OCI-LY7 (cell line): ENCODE data around the gene GALNT10. TPM values are rescaled to one million over a fixed set of nuclear protein-coding genes. Genes with fewer than 3 reads are reported as not detected.

Experiments
- BruUV-seq: library from RNA; stranded (reverse); fragments of 400-500 nt; replicated peaks from 2 replicates; lab custom pipeline; 2021; lab: Mats Ljungman, UMichigan
- CTCF ChIA-PET: fragments of 300-600 bp; sonication (Branson Sonifier 250); formaldehyde crosslinking; loops from one replicate; lab custom pipeline; 2022; ENCODE audit warnings: antibody characterized with exemption; ENCODE audit not compliant: unreplicated experiment; lab: Charles Lee
- POLR2A ChIA-PET: fragments of 300-600 bp; sonication (Branson Sonifier 250); formaldehyde crosslinking; loops from one replicate; lab custom pipeline; 2022; ENCODE audit warnings: antibody characterized with exemption; lab: Charles Lee
- DNase-seq: peaks from one replicate; pipeline ENCODE4 v3.0.0-alpha.2; 2015; ENCODE audit warnings: low spot score
- H2AFZ ChIP-seq: fragments of 200-600 bp; sonication (generic), shearing (Covaris generic); 2 replicates; pipeline ENCODE4 v1.6.1; 2014; ENCODE audit warnings: mild to moderate bottlenecking, antibody characterized with exemption, low read length, moderate library complexity
- H3K27ac ChIP-seq: fragments of 200-600 bp; sonication (generic); 2 replicates; pipeline ENCODE4 v1.5.1; 2014; ENCODE audit warnings: mixed run types, low read depth, mild to moderate bottlenecking, moderate library complexity, low read length, inconsistent platforms; ENCODE audit not compliant: poor library complexity, severe bottlenecking
- H3K36me3 ChIP-seq: fragments of 200-600 bp; sonication (generic); 2 replicates; pipeline ENCODE4 v1.6.1; 2014; ENCODE audit warnings: mild to moderate bottlenecking, antibody characterized with exemption, low read length, moderate library complexity, mixed read lengths; ENCODE audit not compliant: insufficient read depth
- H3K4me1 ChIP-seq: fragments of 200-600 bp; sonication (generic); 2 replicates; pipeline ENCODE4 v1.5.1; 2014; ENCODE audit warnings: mild to moderate bottlenecking, low read length; ENCODE audit not compliant: insufficient read depth, poor library complexity, severe bottlenecking
- H3K4me2 ChIP-seq: fragments of 200-600 bp; sonication (generic); 2 replicates; pipeline ENCODE4 v1.6.1; 2014; ENCODE audit warnings: mild to moderate bottlenecking, low read length
- H3K4me3 ChIP-seq: fragments of 200-600 bp; sonication (generic); 2 replicates; pipeline ENCODE4 v1.5.1; 2014; ENCODE audit warnings: mild to moderate bottlenecking, low read depth, low read length; ENCODE audit not compliant: poor library complexity, severe bottlenecking
- H3K79me2 ChIP-seq: fragments of 200-600 bp; sonication (generic); 2 replicates; pipeline ENCODE4 v1.6.1; 2016; ENCODE audit warnings: low read depth, mild to moderate bottlenecking, low read length, moderate library complexity, mixed read lengths; ENCODE audit not compliant: insufficient read depth
- H3K9me2 ChIP-seq: fragments of 200-600 bp; sonication (generic); 2 replicates; pipeline ENCODE4 v1.6.1; 2016; ENCODE audit warnings: mild to moderate bottlenecking, low read length, mixed read lengths; ENCODE audit not compliant: insufficient read depth
- H3K9me3 ChIP-seq: fragments of 200-600 bp; sonication (generic); 2 replicates; pipeline ENCODE4 v1.6.1; 2014; ENCODE audit warnings: mild to moderate bottlenecking, mixed run types, low read length, mixed read lengths
- H4K20me1 ChIP-seq: fragments of 200-600 bp; sonication (generic); 2 replicates; pipeline ENCODE4 v1.6.1; 2014; ENCODE audit warnings: mild to moderate bottlenecking, antibody characterized with exemption, low read length, moderate library complexity, mixed read lengths; ENCODE audit not compliant: insufficient read depth
- CTCF ChIP-seq: fragments of 200-600 bp; sonication (generic); conservative IDR thresholded peaks from 2 replicates; pipeline ENCODE4 v1.5.1; 2014; ENCODE audit warnings: mild to moderate bottlenecking, antibody characterized with exemption, low read length, moderate library complexity, mixed read lengths
- EZH2phosphoT487 ChIP-seq: fragments of 200-600 bp; sonication (generic); IDR thresholded peaks from 2 replicates; pipeline ENCODE4 v1.6.1; 2018; ENCODE audit warnings: low read depth, borderline replicate concordance, mild to moderate bottlenecking, mixed run types, antibody characterized with exemption, low read length, moderate library complexity, mixed read lengths
- intact Hi-C: fragments of 100-400 bp; cut with micrococcal nuclease; formaldehyde crosslinking; loops from one replicate; pipeline ENCODE4 v1.10.0; 2022; ENCODE audit not compliant: unreplicated experiment
- total RNA-seq, 2 experiments: library from RNA; depleted of rRNA in 1 of 2; stranded (reverse); fragments of >200 nt in 1 of 2; shearing (Covaris generic) in 1 of 2; gene quantifications; 2 replicates each; pipeline ENCODE4 v1.2.3, GENCODE V29; 2014 to 2022

The GALNT10 gene
- total RNA-seq, 2 experiments from 2014 or later: 7.3 to 20.6 TPM

GRCh38 chr5:154300207-154300883 is 109.8 kb downstream of the GALNT10 start:
- no peaks in the 10 kb centered on the region for H3K9me3 ChIP-seq
- TF ChIP-seq EZH2phosphoT487 (no peak), CTCF (no peak)
- H3K36me3 ChIP-seq: peaks cover 4% of the 10 kb centered on the region
- CTCF ChIA-PET: no interaction called here
- no peaks in the 10 kb centered on the region for H3K4me1 ChIP-seq
- no peak overlapping the region for H3K4me2 ChIP-seq
- H4K20me1 ChIP-seq: no peaks in the 10 kb centered on the region
- no peak overlapping the region for H2AFZ ChIP-seq
- no peaks in the 10 kb centered on the region for H3K9me2 ChIP-seq
- no TSS peak for BruUV-seq
- DNase-seq: no peak
- intact Hi-C loops: no loop called here
- H3K79me2 ChIP-seq: no peaks in the 10 kb centered on the region
- POLR2A ChIA-PET: interaction anchor here (0.6 to 1.1 kb wide), 3 partner anchors 13 to 87 kb away, joined by 3 to 8 read pairs (median 5); no protein-coding TSS in a partner anchor
- no peak overlapping the region for H3K27ac ChIP-seq
- no peak overlapping the region for H3K4me3 ChIP-seq

GRCh38 chr5:154301726-154302125 is 111.2 kb downstream of the GALNT10 start:
- intact Hi-C loops: no loop called here
- ChIA-PET POLR2A (interaction anchor here (0.5 to 1.0 kb wide), 2 partner anchors 15 to 629 kb away, joined by 3 to 4 read pairs; no protein-coding TSS in a partner anchor), CTCF (no interaction called here)
- H3K27ac ChIP-seq: no peak overlapping the region
- no TSS peak for BruUV-seq
- no peak overlapping the region for H3K4me2 ChIP-seq
- H3K79me2 ChIP-seq: no peaks in the 10 kb centered on the region
- H2AFZ ChIP-seq: no peak overlapping the region
- H3K9me3 ChIP-seq: no peaks in the 10 kb centered on the region
- no peak overlapping the region for H3K4me3 ChIP-seq
- no peaks in the 10 kb centered on the region; the same call in 1 of the 2 replicates for H3K9me2 ChIP-seq
- TF ChIP-seq EZH2phosphoT487 (no peak), CTCF (no peak)
- H4K20me1 ChIP-seq: no peaks in the 10 kb centered on the region
- peaks cover 4% of the 10 kb centered on the region for H3K36me3 ChIP-seq
- H3K4me1 ChIP-seq: no peaks in the 10 kb centered on the region
- no peak for DNase-seq

- BruUV-seq: no TSS peak
- no peak overlapping the region for H3K4me2 ChIP-seq
- no peak for TF ChIP-seq EZH2phosphoT487
- DNase-seq: no peak
- H3K79me2 ChIP-seq: no peaks in the 10 kb centered on the region
- POLR2A ChIA-PET: interaction anchor here (0.5 to 1.1 kb wide), 3 partner anchors 13 to 628 kb away, joined by 3 to 4 read pairs (median 3); no protein-coding TSS in a partner anchor
- no peak overlapping the region for H3K27ac ChIP-seq
- no peaks in the 10 kb centered on the region; the same call in 1 of the 2 replicates for H3K9me2 ChIP-seq
- no peaks in the 10 kb centered on the region for H3K4me1 ChIP-seq
- CTCF ChIA-PET: no interaction called here
- no peak overlapping the region for H3K4me3 ChIP-seq
- no peaks in the 10 kb centered on the region for H3K9me3 ChIP-seq
- H3K36me3 ChIP-seq: peaks cover 4% of the 10 kb centered on the region
- no peaks in the 10 kb centered on the region for H4K20me1 ChIP-seq
- intact Hi-C loops: no loop called here
- H2AFZ ChIP-seq: no peak overlapping the region
Observed at GRCh38 chr5:154302161-154302560, 111.6 kb downstream of the GALNT10 start.
